OCI-LY3 (cell line): ENCODE data around the gene IKZF4.

Experiments used
- H2AFZ ChIP-seq: fragments of 200-600, 300-600 bp; shearing (Covaris generic); 2 replicates; pipeline ENCODE4 v1.6.0; 2014; ENCODE audit warnings: antibody characterized with exemption, low read depth, low read length
- H3K27ac ChIP-seq: fragments of 200-600, 300-600 bp; sonication (generic); 2 replicates; pipeline ENCODE4 v1.5.1; 2014; ENCODE audit warnings: mild to moderate bottlenecking, low read length, moderate library complexity, mixed read lengths
- H3K27me3 ChIP-seq: fragments of 200-600, 300-600 bp; sonication (generic); 2 replicates; pipeline ENCODE4 v1.6.1; 2014; ENCODE audit warnings: low read depth, low read length, mixed read lengths
- H3K36me3 ChIP-seq: fragments of 200-600, 300-600 bp; sonication (generic); replicated peaks from 2 replicates; pipeline ENCODE3; 2014; ENCODE audit warnings: low read depth, low read length, mixed read lengths
- H3K4me1 ChIP-seq: fragments of 300-600, 200-600 bp; sonication (generic); 2 replicates; pipeline ENCODE4 v1.6.1; 2014; ENCODE audit warnings: low read length, mixed read lengths
- H3K4me2 ChIP-seq: fragments of 200-600, 300-600 bp; sonication (generic); 2 replicates; pipeline ENCODE4 v1.6.1; 2014; ENCODE audit warnings: low read length, mixed read lengths
- H3K4me3 ChIP-seq: fragments of 300-600, 200-600 bp; sonication (generic); 2 replicates; pipeline ENCODE4 v1.5.1; 2014; ENCODE audit warnings: antibody characterized with exemption, mild to moderate bottlenecking, low read length, moderate library complexity
- H3K79me2 ChIP-seq: fragments of 300-600, 200-600 bp; shearing (Covaris generic); 2 replicates; pipeline ENCODE4 v1.6.1; 2014; ENCODE audit warnings: mild to moderate bottlenecking, low read length, mixed read lengths
- H3K9ac ChIP-seq: fragments of 300-600, 200-600 bp; shearing (Covaris generic); 2 replicates; pipeline ENCODE4 v1.6.0; 2014; ENCODE audit warnings: mild to moderate bottlenecking, low read length, moderate library complexity
- H3K9me3 ChIP-seq: fragments of 200-600, 300-600 bp; shearing (Covaris generic); 2 replicates; pipeline ENCODE4 v1.6.1; 2014; ENCODE audit warnings: low read length, mixed read lengths; ENCODE audit not compliant: insufficient read depth
- H4K20me1 ChIP-seq: fragments of 200-600, 300-600 bp; sonication (generic); 2 replicates; pipeline ENCODE4 v1.6.1; 2016; ENCODE audit warnings: low read length, mixed read lengths; ENCODE audit not compliant: insufficient read depth
- EZH2phosphoT487 ChIP-seq: fragments of 200-600 bp; shearing (Covaris generic); IDR thresholded peaks from 2 replicates; pipeline ENCODE4 v1.6.1; 2018; ENCODE audit warnings: antibody characterized with exemption, mixed run types, low read depth
- TF ChIP-seq, protein P1 (sequence below): fragments of 200-600, 300-600 bp; sonication (generic); IDR thresholded peaks from 2 replicates; pipeline ENCODE4 v1.5.1; 2014; ENCODE audit warnings: antibody characterized with exemption, low read length, low read depth

IKZF4 gene

DNA sequence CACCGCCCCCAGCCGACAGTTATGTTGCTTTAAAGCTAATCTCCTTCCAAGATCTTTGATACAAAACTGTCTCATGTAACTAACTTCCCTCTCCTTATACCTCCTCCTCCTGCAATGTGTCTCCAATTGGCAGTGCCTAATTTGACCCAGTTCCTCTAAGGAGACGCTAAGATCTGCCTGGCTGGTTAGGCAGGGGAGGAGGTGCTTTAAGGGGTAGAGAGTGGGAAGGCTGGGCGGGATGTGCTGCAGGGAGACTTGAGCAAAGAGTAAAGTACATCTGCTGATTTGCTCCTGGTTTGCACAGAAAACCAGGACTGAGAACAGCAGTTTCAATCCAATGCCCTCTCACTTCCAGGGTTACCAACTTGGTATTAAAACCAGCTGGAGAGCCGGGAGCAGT, 7.4 kb upstream of the IKZF4 start:
- no peaks in the 10 kb centered on the region for H3K27me3 ChIP-seq
- no peaks in the 10 kb centered on the region for H3K4me1 ChIP-seq
- no peak overlapping the region for H3K27ac ChIP-seq
- no peak overlapping the region for H3K4me2 ChIP-seq
- no peaks in the 10 kb centered on the region for H4K20me1 ChIP-seq
- H3K9me3 ChIP-seq = no peaks in the 10 kb centered on the region
- H3K36me3 ChIP-seq = no peaks in the 10 kb centered on the region
- no peak overlapping the region for H2AFZ ChIP-seq
- H3K79me2 ChIP-seq = no peaks in the 10 kb centered on the region
- H3K9ac ChIP-seq = no peak overlapping the region
- no peak overlapping the region for H3K4me3 ChIP-seq
- TF ChIP-seq, protein P1, sequence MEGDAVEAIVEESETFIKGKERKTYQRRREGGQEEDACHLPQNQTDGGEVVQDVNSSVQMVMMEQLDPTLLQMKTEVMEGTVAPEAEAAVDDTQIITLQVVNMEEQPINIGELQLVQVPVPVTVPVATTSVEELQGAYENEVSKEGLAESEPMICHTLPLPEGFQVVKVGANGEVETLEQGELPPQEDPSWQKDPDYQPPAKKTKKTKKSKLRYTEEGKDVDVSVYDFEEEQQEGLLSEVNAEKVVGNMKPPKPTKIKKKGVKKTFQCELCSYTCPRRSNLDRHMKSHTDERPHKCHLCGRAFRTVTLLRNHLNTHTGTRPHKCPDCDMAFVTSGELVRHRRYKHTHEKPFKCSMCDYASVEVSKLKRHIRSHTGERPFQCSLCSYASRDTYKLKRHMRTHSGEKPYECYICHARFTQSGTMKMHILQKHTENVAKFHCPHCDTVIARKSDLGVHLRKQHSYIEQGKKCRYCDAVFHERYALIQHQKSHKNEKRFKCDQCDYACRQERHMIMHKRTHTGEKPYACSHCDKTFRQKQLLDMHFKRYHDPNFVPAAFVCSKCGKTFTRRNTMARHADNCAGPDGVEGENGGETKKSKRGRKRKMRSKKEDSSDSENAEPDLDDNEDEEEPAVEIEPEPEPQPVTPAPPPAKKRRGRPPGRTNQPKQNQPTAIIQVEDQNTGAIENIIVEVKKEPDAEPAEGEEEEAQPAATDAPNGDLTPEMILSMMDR = no peak
- no peak for TF ChIP-seq EZH2phosphoT487

DNA sequence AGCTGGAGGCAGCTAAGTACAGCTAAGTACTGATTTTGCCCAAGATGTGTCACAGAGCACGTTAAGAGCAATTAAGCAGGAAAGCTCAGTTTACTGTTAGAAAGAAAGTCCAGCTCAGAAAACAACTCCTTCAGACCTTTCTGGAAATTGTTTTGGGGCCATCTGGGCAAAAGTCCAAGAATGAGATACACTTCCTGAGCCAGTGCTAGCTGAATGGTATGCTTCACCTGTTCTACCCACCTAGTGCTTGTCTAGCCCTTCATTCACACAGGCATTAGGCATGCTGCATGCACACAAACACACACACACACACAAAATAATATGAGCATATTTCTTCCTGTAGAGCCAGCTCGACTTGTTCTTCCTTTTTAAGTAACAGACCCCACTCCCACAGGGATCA, 6.6 kb upstream of the IKZF4 start:
- Histone ChIP-seq H3K27me3 (no peaks in the 10 kb centered on the region), H3K4me1 (no peaks in the 10 kb centered on the region), H2AFZ (no peak overlapping the region), H3K79me2 (no peaks in the 10 kb centered on the region), H4K20me1 (no peaks in the 10 kb centered on the region), H3K4me3 (no peak overlapping the region), H3K9me3 (no peaks in the 10 kb centered on the region), H3K4me2 (no peak overlapping the region), H3K9ac (no peak overlapping the region), H3K36me3 (no peaks in the 10 kb centered on the region), H3K27ac (no peak overlapping the region)
- TF ChIP-seq, protein P1 = no peak

DNA sequence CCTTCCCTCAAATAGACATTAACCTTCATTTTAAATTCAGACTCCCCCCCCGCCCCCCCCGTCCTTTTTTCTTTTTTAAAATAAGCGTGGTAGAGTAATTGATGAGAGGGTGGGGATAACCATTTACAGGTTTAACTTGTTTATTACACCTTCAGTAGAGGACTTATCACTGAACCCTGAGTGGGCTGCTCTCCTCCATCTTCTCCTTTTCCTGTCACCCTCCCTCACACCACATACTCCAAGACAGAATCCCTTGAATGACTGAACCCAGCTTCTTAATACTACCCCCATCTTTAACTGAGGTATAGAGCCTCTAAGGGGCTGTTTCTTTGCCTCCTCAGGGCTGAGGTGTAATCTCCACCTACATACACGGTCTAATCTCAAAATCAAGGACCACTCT, 3.7 kb upstream of the IKZF4 start:
- no peaks in the 10 kb centered on the region for H3K27me3 ChIP-seq
- no peak overlapping the region for H2AFZ ChIP-seq
- H3K9me3 ChIP-seq = no peaks in the 10 kb centered on the region
- TF ChIP-seq, protein P1 = no peak
- TF ChIP-seq EZH2phosphoT487 = no peak
- no peaks in the 10 kb centered on the region for H3K36me3 ChIP-seq
- no peak overlapping the region for H3K4me2 ChIP-seq
- H3K4me1 ChIP-seq = peaks cover 6% of the 10 kb centered on the region
- no peaks in the 10 kb centered on the region for H3K79me2 ChIP-seq
- H3K27ac ChIP-seq = no peak overlapping the region
- H4K20me1 ChIP-seq = no peaks in the 10 kb centered on the region
- no peak overlapping the region for H3K9ac ChIP-seq
- no peak overlapping the region for H3K4me3 ChIP-seq

- Histone ChIP-seq H3K4me1 (peaks cover 11% of the 10 kb centered on the region), H3K9ac (no peak overlapping the region), H3K9me3 (no peaks in the 10 kb centered on the region), H3K27me3 (no peaks in the 10 kb centered on the region), H4K20me1 (no peaks in the 10 kb centered on the region), H3K4me3 (no peak overlapping the region), H3K27ac (no peak overlapping the region), H3K79me2 (no peaks in the 10 kb centered on the region), H3K4me2 (no peak overlapping the region), H2AFZ (no peak overlapping the region), H3K36me3 (no peaks in the 10 kb centered on the region)
- TF ChIP-seq, protein P1 = no peak
- TF ChIP-seq EZH2phosphoT487 = no peak
Observed at GRCh38 chr12:56018356-56018755, 2.5 kb upstream of the IKZF4 start.
